GM12878 (cell line): ENCODE measurements around the gene ALG2. TPM values are rescaled to one million over a fixed set of nuclear protein-coding genes. Genes with fewer than 3 reads are reported as not detected.

Source experiments
- ATAC-seq: fragments of 200-7000 bp; cut with Tn5 transposase; 3 replicates; pipeline ENCODE4 v1.9.1; 2020; ENCODE audit warnings: mild to moderate bottlenecking, moderate library complexity
- BruUV-seq: library from RNA; stranded (reverse); fragments of 400-500 nt; replicated peaks from 2 replicates; lab custom pipeline; 2021; lab: Mats Ljungman, UMichigan
- CTCF ChIA-PET: fragments of 300-600 bp; sonication (Branson Sonifier 250); formaldehyde crosslinking; extraction: SDS; loops from one replicate; lab custom pipeline; 2021; ENCODE audit warnings: inconsistent platforms; lab: Yijun Ruan, JAX
- POLR2A ChIA-PET: fragments of 350-600 bp; formaldehyde crosslinking; extraction: SDS; loops from one replicate; lab custom pipeline; 2021; ENCODE audit warnings: inconsistent platforms; lab: Charles Lee
- RAD21 ChIA-PET: fragments of 300-600 bp; sonication (Branson Sonifier 250); formaldehyde crosslinking; loops from one replicate; lab custom pipeline; 2023; ENCODE audit warnings: antibody characterized with exemption; ENCODE audit not compliant: unreplicated experiment; lab: Charles Lee
- SMC1A ChIA-PET: fragments of 300-600 bp; sonication (Branson Sonifier 250); formaldehyde crosslinking; loops from one replicate; lab custom pipeline; 2023; ENCODE audit not compliant: unreplicated experiment, uncharacterized antibody; lab: Charles Lee
- DNase-seq: peaks from one replicate; pipeline ENCODE4 v3.0.0-alpha.2; 2011; ENCODE audit warnings: low read depth, low spot score
- FAIRE-seq: peaks from 3 replicates; lab custom pipeline; 2011; peaks lifted over from hg19 to GRCh38; lab: Jason Lieb, UNC
- H2AFZ ChIP-seq: 2 replicates; pipeline ENCODE4 v1.6.0; 2011; ENCODE audit warnings: low read depth, low read length, control low read depth; ENCODE audit not compliant: control insufficient read depth
- H3K27ac ChIP-seq: 2 replicates; pipeline ENCODE4 v1.5.1; 2011; ENCODE audit warnings: control low read depth; ENCODE audit not compliant: control insufficient read depth, insufficient read depth
- H3K27me3 ChIP-seq, 2 experiments: replicated peaks in 1 of 2; 2 replicates each; pipeline versions ENCODE4 v1.6.0 to v1.6.1; 2011; ENCODE audit warnings: low read length in 1 of 2; ENCODE audit not compliant: control insufficient read depth in 2 of 2, insufficient read depth in 2 of 2
- H3K36me3 ChIP-seq, 2 experiments: 2 replicates each; pipeline ENCODE4 v1.5.1; 2011; ENCODE audit warnings: low read length in 1 of 2; ENCODE audit not compliant: control insufficient read depth in 2 of 2, insufficient read depth in 2 of 2
- H3K4me1 ChIP-seq: 2 replicates; pipeline ENCODE4 v1.6.1; 2011; ENCODE audit warnings: mild to moderate bottlenecking, low read length, moderate library complexity, mixed read lengths; ENCODE audit not compliant: control insufficient read depth, insufficient read depth
- H3K4me2 ChIP-seq: 2 replicates; pipeline ENCODE4 v1.6.0; 2011; ENCODE audit warnings: control low read depth; ENCODE audit not compliant: control insufficient read depth, insufficient read depth
- H3K4me3 ChIP-seq: fragments of 200-600 bp; sonication (generic); 2 replicates; pipeline ENCODE4 v1.5.1; 2016
- H3K79me2 ChIP-seq: 2 replicates; pipeline ENCODE4 v1.6.0; 2011; ENCODE audit warnings: low read length; ENCODE audit not compliant: control insufficient read depth, insufficient read depth
- H3K9ac ChIP-seq: 2 replicates; pipeline ENCODE4 v1.8.0; 2011; ENCODE audit warnings: low read length, control low read depth, mixed read lengths; ENCODE audit not compliant: control insufficient read depth, insufficient read depth
- H3K9me3 ChIP-seq: replicated peaks from 3 replicates; pipeline ENCODE4 v1.5.1; 2011; ENCODE audit warnings: mild to moderate bottlenecking, low read length; ENCODE audit not compliant: control insufficient read depth, insufficient read depth
- H4K20me1 ChIP-seq: 2 replicates; pipeline ENCODE4 v1.6.0; 2011; ENCODE audit not compliant: control insufficient read depth, insufficient read depth
- CBFB ChIP-seq: IDR thresholded peaks from 2 replicates; pipeline ENCODE4 v1.6.1; 2016; ENCODE audit warnings: antibody characterized with exemption, low read depth
- CBX3 ChIP-seq: fragments of 200-600 bp; sonication (generic); IDR thresholded peaks from 2 replicates; pipeline ENCODE4 v1.6.1; 2016; ENCODE audit warnings: low read depth, borderline replicate concordance
- CHD1 ChIP-seq: IDR thresholded peaks from 2 replicates; pipeline ENCODE4 v1.6.1; 2012; ENCODE audit warnings: low read depth, low read length, improper control_type of control experiment
- CHD4 ChIP-seq: fragments of 200-600 bp; sonication (generic); IDR thresholded peaks from 2 replicates; pipeline ENCODE4 v1.6.1; 2016; ENCODE audit warnings: mild to moderate bottlenecking
- HDAC2 ChIP-seq: fragments of 200-600 bp; sonication (generic); IDR thresholded peaks from 2 replicates; pipeline ENCODE4 v1.6.1; 2017
- JUNB ChIP-seq: IDR thresholded peaks from 2 replicates; pipeline ENCODE4 v1.6.1; 2016; ENCODE audit warnings: antibody characterized with exemption, mild to moderate bottlenecking
- JUND ChIP-seq: IDR thresholded peaks from 2 replicates; pipeline ENCODE4 v1.6.1; 2012; ENCODE audit warnings: low read depth, mild to moderate bottlenecking, low read length, improper control_type of control experiment, moderate library complexity
- MYC ChIP-seq: IDR thresholded peaks from 2 replicates; pipeline ENCODE4 v1.6.1; 2011; ENCODE audit warnings: mild to moderate bottlenecking, low read length, moderate library complexity, inconsistent platforms; ENCODE audit not compliant: insufficient read depth, insufficient replicate concordance, insufficient read length, severe bottlenecking
- NR2C1 ChIP-seq: fragments of 450-650 bp; IDR thresholded peaks from 2 replicates; pipeline ENCODE4 v1.6.1; 2017; ENCODE audit warnings: antibody characterized with exemption, mild to moderate bottlenecking, moderate library complexity
- PRDM15 ChIP-seq: fragments of 450-650 bp; formaldehyde crosslinking; IDR thresholded peaks from 2 replicates; pipeline ENCODE4 v1.4.0; 2020; ENCODE audit warnings: mild to moderate bottlenecking, moderate library complexity
- RBBP5 ChIP-seq: fragments of 200-600 bp; sonication (generic); conservative IDR thresholded peaks from 2 replicates; pipeline ENCODE4 v1.6.1; 2016
- RELA ChIP-seq: fragments of 450-650 bp; IDR thresholded peaks from 2 replicates; pipeline ENCODE4 v1.8.0; 2014; ENCODE audit warnings: borderline replicate concordance; ENCODE audit not compliant: partially characterized antibody
- RUNX3 ChIP-seq: IDR thresholded peaks from 2 replicates; pipeline ENCODE4 v1.6.1; 2012; ENCODE audit warnings: low read length, inconsistent platforms
- SKIL ChIP-seq: fragments of 450-650 bp; IDR thresholded peaks from 2 replicates; pipeline ENCODE4 v1.6.1; 2017; ENCODE audit warnings: mild to moderate bottlenecking, low read depth, inconsistent platforms; ENCODE audit not compliant: poor library complexity, severe bottlenecking
- SMAD5 ChIP-seq: IDR thresholded peaks from 2 replicates; pipeline ENCODE4 v1.6.1; 2016; ENCODE audit warnings: antibody characterized with exemption, low read depth
- SMARCA5 ChIP-seq: fragments of 450-650 bp; IDR thresholded peaks from 2 replicates; pipeline ENCODE4 v1.6.1; 2017; ENCODE audit warnings: mild to moderate bottlenecking
- SP1 ChIP-seq: IDR thresholded peaks from one replicate; pipeline ENCODE4 v1.6.1; 2011; ENCODE audit warnings: low read depth, low read length
- YBX1 ChIP-seq: fragments of 450-650 bp; IDR thresholded peaks from 2 replicates; pipeline ENCODE4 v1.6.1; 2016; ENCODE audit warnings: antibody characterized with exemption
- WGBS: methylation state at CpG from one replicate; pipeline ENCODE4 v1.1.6; 2016; ENCODE audit warnings: low lambda C conversion rate; ENCODE audit not compliant: insufficient replicate concordance, insufficient coverage; ENCODE audit errors: missing lambda C conversion rate; 5-methylcytosine and 5-hydroxymethylcytosine counted together
- in situ Hi-C: fragments of 300-500 bp; cut with MboI; formaldehyde crosslinking; loops from 9 replicates; pipeline ENCODE4 v1.14.3; 2018; ENCODE audit warnings: mixed read lengths
- intact Hi-C: fragments of 100-400 bp; cut with micrococcal nuclease; formaldehyde crosslinking; loops from one replicate; pipeline ENCODE4 v1.14.2; 2022; ENCODE audit not compliant: unreplicated experiment
- polyA plus RNA-seq, 11 experiments: library from polyadenylated mRNA; depleted of rRNA in 4 of 11; unstranded in 6 of 11; stranded (reverse) in 5 of 11; fragments of >200 nt; fragmentation: Nextera tagmentation in 4 of 11; fragmentation: Illumina TruSeq in 1 of 11; extraction: Ambion mirVana in 4 of 11; extraction: Trizol in 1 of 11; gene quantifications; 1 replicate in 1 of 11; 2 replicates in 10 of 11; pipeline versions ENCODE4 v1.2.1 to v1.2.3, GENCODE V29; 2011 to 2016; ENCODE audit warnings: inconsistent platforms in 2 of 11, missing spikeins in 2 of 11, low read depth in 1 of 11
- total RNA-seq, 4 experiments: library from RNA; depleted of rRNA in 3 of 4; stranded (reverse); fragments of >200 nt in 3 of 4; fragmentation: Illumina TruSeq in 1 of 4; extraction: Trizol in 1 of 4; gene quantifications; 2 replicates each; pipeline versions ENCODE4 v1.2.1 to v1.2.3, GENCODE V29; 2013 to 2021

The ALG2 gene
- total and polyA plus RNA-seq, 10 of the 15 experiments (the other 5 are each of a cell fraction or from before 2014, with no cell fraction given) = 8.8 to 52.5 (median 38.6) TPM

GRCh38 chr9:99253772-99254431 is 32.2 kb upstream of the ALG2 start:
- peak overlapping the region; percentile 76 for H3K9ac ChIP-seq
- in situ Hi-C loops (no loop called here), intact Hi-C loops (loop anchor here (1.0 to 10.0 kb wide), 3 partner anchors 18 to 961 kb away; no protein-coding TSS in a partner anchor)
- FAIRE-seq (peak; percentile 79), ATAC-seq (peak; percentile 89), DNase-seq (peak; percentile 90)
- ChIA-PET POLR2A (interaction anchor here (0.6 to 1.9 kb wide), 12 partner anchors 8 to 930 kb away, joined by 3 to 8 read pairs (median 4); partner anchors contain the start of genes ALG2 and SEC61B), CTCF (interaction anchor here (0.7 to 3.7 kb wide), 7 partner anchors 9 to 76 kb away, joined by 3 to 40 read pairs (median 4); no protein-coding TSS in a partner anchor), SMC1A (interaction anchor here (0.8 to 3.7 kb wide), 15 partner anchors 10 to 115 kb away, joined by 3 to 50 read pairs (median 3); no protein-coding TSS in a partner anchor), RAD21 (interaction anchor here (0.8 to 3.7 kb wide), 10 partner anchors 8 to 565 kb away, joined by 3 to 50 read pairs (median 6); no protein-coding TSS in a partner anchor)
- peaks cover 34% of the 10 kb centered on the region for H3K4me1 ChIP-seq
- H3K36me3 ChIP-seq = no peaks in the 10 kb centered on the region
- H2AFZ ChIP-seq = peak overlapping the region; percentile 64
- WGBS = 3% methylated on average over 15 of the region's 15 CpGs
- H4K20me1 ChIP-seq = no peaks in the 10 kb centered on the region
- no peaks in the 10 kb centered on the region for H3K9me3 ChIP-seq
- H3K27ac ChIP-seq = peak overlapping the region; percentile 96
- peak overlapping the region; percentile 91 for H3K4me2 ChIP-seq
- no peaks in the 10 kb centered on the region for H3K27me3 ChIP-seq
- H3K4me3 ChIP-seq = peak overlapping the region; percentile 29; the same call in 1 of the 2 replicates
- no TSS peak for BruUV-seq
- H3K79me2 ChIP-seq = no peaks in the 10 kb centered on the region
- TF ChIP-seq JUND = peak; percentile 33; the same call in 1 of the 2 replicates
- peak; percentile 76 for TF ChIP-seq RELA
- no peak for TF ChIP-seq YBX1
- no peak for TF ChIP-seq NR2C1
- TF ChIP-seq CBFB = peak; percentile 97
- TF ChIP-seq PRDM15 (CRISPR knock-in tag) = no peak
- TF ChIP-seq SP1 = peak; percentile 77
- TF ChIP-seq HDAC2 = no peak
- no peak for TF ChIP-seq SMAD5
- TF ChIP-seq SKIL = peak; percentile 92
- TF ChIP-seq MYC = no peak
- TF ChIP-seq RBBP5 = no peak
- TF ChIP-seq CHD1 = no peak
- peak; percentile 81 for TF ChIP-seq JUNB
- no peak for TF ChIP-seq SMARCA5
- TF ChIP-seq CHD4 = no peak
- peak; percentile 96 for TF ChIP-seq RUNX3
- TF ChIP-seq CBX3 = no peak
